KMS-11 (cell line): Measurements from ENCODE around the gene GPN3.

Experiments used
- H2AFZ ChIP-seq: fragments of 200-600 bp; sonication (generic); 2 replicates; pipeline ENCODE4 v1.6.1; 2016; ENCODE audit warnings: antibody characterized with exemption, mixed run types, low read depth
- H3K27ac ChIP-seq: fragments of 200-600 bp; sonication (generic); 2 replicates; pipeline ENCODE4 v1.6.1; 2016; ENCODE audit warnings: mild to moderate bottlenecking, mixed run types
- H3K27me3 ChIP-seq: fragments of 200-600 bp; sonication (generic); 2 replicates; pipeline ENCODE4 v1.6.1; 2017; ENCODE audit warnings: mild to moderate bottlenecking, low read depth, mixed run types, moderate library complexity; ENCODE audit not compliant: insufficient read depth
- H3K36me3 ChIP-seq: fragments of 200-600 bp; sonication (generic); 2 replicates; pipeline ENCODE4 v1.6.1; 2017; ENCODE audit warnings: mild to moderate bottlenecking, mixed run types; ENCODE audit not compliant: insufficient read depth
- H3K4me1 ChIP-seq: fragments of 200-600 bp; sonication (generic); 2 replicates; pipeline ENCODE4 v1.6.1; 2016; ENCODE audit warnings: mild to moderate bottlenecking, low read depth, mixed run types; ENCODE audit not compliant: poor library complexity, severe bottlenecking
- H3K4me2 ChIP-seq: fragments of 200-600 bp; sonication (generic); 2 replicates; pipeline ENCODE4 v1.7.0; 2016; ENCODE audit warnings: mild to moderate bottlenecking, mixed run types
- H3K4me3 ChIP-seq: fragments of 200-600 bp; sonication (generic); IDR thresholded peaks from 2 replicates; pipeline ENCODE4 v1.6.1; 2017; ENCODE audit warnings: low read depth, low read length, mixed read lengths; ENCODE audit not compliant: insufficient read depth
- H3K79me2 ChIP-seq: fragments of 200-600 bp; sonication (generic); 2 replicates; pipeline ENCODE4 v1.6.1; 2016; ENCODE audit warnings: low read depth, mixed run types; ENCODE audit not compliant: insufficient read depth
- H3K9ac ChIP-seq: fragments of 200-600 bp; sonication (generic); 2 replicates; pipeline ENCODE4 v1.6.1; 2016; ENCODE audit warnings: mild to moderate bottlenecking, mixed run types
- H4K20me1 ChIP-seq: fragments of 200-600 bp; sonication (generic); 2 replicates; pipeline ENCODE4 v1.6.1; 2016; ENCODE audit warnings: mild to moderate bottlenecking, mixed run types; ENCODE audit not compliant: insufficient read depth
- TF ChIP-seq, protein P1 (sequence below): fragments of 200-600 bp; sonication (generic); conservative IDR thresholded peaks from 2 replicates; pipeline ENCODE4 v1.6.1; 2017; ENCODE audit warnings: low read depth, mild to moderate bottlenecking, antibody characterized with exemption, low read length, moderate library complexity, mixed read lengths

The GPN3 gene

DNA sequence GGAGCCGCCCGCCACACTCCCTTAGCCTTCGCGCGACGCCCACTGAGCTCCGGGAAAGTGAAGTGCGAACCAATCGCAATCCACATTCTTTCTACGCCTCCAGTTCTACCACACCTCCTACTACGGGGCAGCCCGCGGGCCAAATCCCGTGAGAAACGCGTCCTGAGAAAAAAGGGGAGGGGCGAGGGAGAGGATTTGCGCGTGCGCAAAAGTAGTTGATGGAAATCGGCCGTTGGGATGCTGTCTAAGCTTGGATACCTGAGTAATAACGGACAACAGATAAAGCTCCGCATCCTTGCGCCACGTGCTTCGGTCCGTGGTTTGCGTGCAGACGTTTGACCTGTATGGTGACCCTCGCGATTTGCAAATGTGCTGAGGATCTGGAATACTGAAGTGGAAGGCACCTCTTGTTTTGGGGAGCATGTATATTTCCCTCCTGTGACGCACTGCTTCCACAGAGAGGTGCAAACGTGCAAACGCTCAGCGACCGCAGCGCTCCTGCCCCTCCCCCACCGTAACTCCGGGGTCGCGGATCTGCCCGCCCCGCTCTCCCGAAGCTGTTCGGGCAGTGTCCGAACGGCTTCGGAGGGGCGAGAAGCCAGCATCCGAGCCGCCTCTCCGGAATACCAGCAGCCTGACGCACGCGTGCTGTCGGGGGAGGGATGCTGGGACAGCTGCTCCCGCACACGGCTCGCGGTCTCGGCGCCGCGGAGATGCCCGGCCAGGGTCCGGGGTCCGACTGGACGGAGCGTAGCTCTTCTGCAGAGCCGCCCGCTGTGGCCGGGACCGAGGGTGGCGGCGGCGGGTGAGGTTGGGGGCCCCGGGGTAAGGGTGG, at the start of gene GPN3, which contains the start of gene FAM216A:
Gene GPN3 (minus strand): TSS at position 44 of the 835 bp plus-strand sequence. CDS start 54 bp downstream, outside the sequence.
Gene FAM216A (plus strand): TSS at position 632 of the 835 bp plus-strand sequence. CDS start 31 bp downstream, at position 663.
- Histone ChIP-seq H3K4me1 (peaks cover 8% of the 10 kb centered on the region), H3K79me2 (peaks cover 24% of the 10 kb centered on the region; the same call in 1 of the 2 replicates), H3K4me3 (no peak within 1 kb of the TSS), H4K20me1 (no peaks in the 10 kb centered on the region), H2AFZ (peak within 1 kb of the TSS; percentile 51), H3K27me3 (no peaks in the 10 kb centered on the region), H3K9ac (peak within 1 kb of the TSS; percentile 99), H3K27ac (peak within 1 kb of the TSS; percentile 99), H3K36me3 (no peaks in the 10 kb centered on the region), H3K4me2 (peak within 1 kb of the TSS; percentile 77)
- TF ChIP-seq, protein P1, sequence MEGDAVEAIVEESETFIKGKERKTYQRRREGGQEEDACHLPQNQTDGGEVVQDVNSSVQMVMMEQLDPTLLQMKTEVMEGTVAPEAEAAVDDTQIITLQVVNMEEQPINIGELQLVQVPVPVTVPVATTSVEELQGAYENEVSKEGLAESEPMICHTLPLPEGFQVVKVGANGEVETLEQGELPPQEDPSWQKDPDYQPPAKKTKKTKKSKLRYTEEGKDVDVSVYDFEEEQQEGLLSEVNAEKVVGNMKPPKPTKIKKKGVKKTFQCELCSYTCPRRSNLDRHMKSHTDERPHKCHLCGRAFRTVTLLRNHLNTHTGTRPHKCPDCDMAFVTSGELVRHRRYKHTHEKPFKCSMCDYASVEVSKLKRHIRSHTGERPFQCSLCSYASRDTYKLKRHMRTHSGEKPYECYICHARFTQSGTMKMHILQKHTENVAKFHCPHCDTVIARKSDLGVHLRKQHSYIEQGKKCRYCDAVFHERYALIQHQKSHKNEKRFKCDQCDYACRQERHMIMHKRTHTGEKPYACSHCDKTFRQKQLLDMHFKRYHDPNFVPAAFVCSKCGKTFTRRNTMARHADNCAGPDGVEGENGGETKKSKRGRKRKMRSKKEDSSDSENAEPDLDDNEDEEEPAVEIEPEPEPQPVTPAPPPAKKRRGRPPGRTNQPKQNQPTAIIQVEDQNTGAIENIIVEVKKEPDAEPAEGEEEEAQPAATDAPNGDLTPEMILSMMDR = no peak

DNA sequence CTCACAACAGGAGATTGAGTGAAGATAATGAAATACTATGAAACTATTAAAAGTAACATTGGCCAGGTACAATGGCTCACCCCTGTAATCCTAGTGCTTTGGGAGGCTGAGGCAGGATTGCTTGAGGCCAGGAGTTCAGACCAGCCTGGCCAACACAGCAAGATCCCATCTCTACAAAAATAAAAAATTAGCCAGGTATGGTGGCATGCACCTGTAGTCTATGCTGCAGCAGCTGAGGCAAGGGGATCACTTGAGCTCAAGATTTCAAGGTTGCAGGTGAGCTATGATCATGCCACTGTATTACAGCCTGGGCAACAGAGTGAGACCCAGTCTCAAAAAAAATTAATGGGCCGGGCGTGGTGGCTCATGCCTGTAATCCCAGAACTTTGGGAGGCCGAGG, 48.9 kb upstream of the GPN3 start:
- TF ChIP-seq, protein P1 = no peak

DNA sequence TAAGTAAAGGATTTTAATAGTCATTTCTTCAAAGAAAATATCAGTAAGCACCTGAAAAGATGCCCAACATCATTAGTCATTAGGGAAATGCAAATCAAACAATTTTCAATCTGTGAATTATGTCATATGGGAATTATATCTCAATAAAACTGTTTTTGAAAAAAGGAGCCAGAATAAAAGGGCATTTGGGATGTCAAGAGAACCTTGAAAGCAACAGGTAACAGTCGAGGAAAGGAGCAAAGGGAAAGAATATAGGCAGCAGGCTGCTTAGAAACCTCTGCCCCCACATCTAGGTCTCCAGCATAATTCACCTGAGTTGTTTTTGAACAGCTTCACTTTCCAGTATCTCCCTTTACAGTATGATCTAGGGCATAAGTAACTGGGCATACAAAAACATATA, 46.3 kb upstream of the GPN3 start:
- Histone ChIP-seq H3K79me2 (no peaks in the 10 kb centered on the region), H3K4me3 (no peak overlapping the region), H3K27me3 (no peaks in the 10 kb centered on the region), H3K4me1 (no peaks in the 10 kb centered on the region), H3K4me2 (no peak overlapping the region), H3K36me3 (no peaks in the 10 kb centered on the region), H4K20me1 (no peaks in the 10 kb centered on the region), H2AFZ (no peak overlapping the region), H3K9ac (no peak overlapping the region), H3K27ac (no peak overlapping the region)
- TF ChIP-seq, protein P1 = no peak

More for the DNA sequence above, 48.9 kb upstream of the GPN3 start:
- peaks cover 3% of the 10 kb centered on the region for H3K4me1 ChIP-seq
- H3K27ac ChIP-seq = no peak overlapping the region
- H3K27me3 ChIP-seq = no peaks in the 10 kb centered on the region
- no peak overlapping the region for H3K9ac ChIP-seq
- no peak overlapping the region for H2AFZ ChIP-seq
- H3K79me2 ChIP-seq = no peaks in the 10 kb centered on the region
- H3K36me3 ChIP-seq = no peaks in the 10 kb centered on the region
- no peak overlapping the region for H3K4me2 ChIP-seq
- H4K20me1 ChIP-seq = no peaks in the 10 kb centered on the region
- no peak overlapping the region for H3K4me3 ChIP-seq

DNA sequence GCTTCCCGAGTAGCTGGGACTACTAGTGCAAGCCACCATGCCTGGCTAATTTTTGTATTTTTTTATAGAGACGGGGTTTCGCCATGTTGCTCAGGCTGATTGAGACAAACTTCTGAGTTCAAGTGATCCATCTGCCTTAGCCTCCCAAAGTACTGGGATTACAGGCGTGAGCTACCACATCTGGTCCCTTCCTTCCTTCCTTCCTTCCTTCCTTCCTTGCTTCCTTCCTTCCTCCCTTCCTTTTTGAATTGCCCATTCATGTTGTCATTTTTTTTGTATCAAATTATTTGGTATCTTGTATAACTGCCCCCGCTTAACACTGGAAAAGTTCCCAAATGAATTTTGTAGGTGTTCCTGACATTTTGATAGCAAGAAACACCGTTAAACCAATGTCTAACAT, 45.8 kb upstream of the GPN3 start:
- Histone ChIP-seq H3K36me3 (no peaks in the 10 kb centered on the region), H3K27ac (no peak overlapping the region), H3K4me2 (no peak overlapping the region), H3K4me1 (no peaks in the 10 kb centered on the region), H3K9ac (no peak overlapping the region), H4K20me1 (no peaks in the 10 kb centered on the region), H3K27me3 (no peaks in the 10 kb centered on the region), H2AFZ (no peak overlapping the region), H3K4me3 (no peak overlapping the region), H3K79me2 (no peaks in the 10 kb centered on the region)
- TF ChIP-seq, protein P1 = no peak
